Mesenchymal stem cell (in vitro differentiated cells and primary cell): ENCODE data around the gene NTN1.

Source experiments
- DNase-seq: peaks from one replicate; pipeline ENCODE4 v3.0.0-alpha.2; 2013
- H2AFZ ChIP-seq: one replicate; pipeline ENCODE4 v1.6.1; 2013; ENCODE audit warnings: low read depth, mild to moderate bottlenecking, control low read depth, inconsistent platforms, low read length, moderate library complexity
- H2AK5ac ChIP-seq: 2 replicates; pipeline ENCODE4 v1.6.1; 2013; ENCODE audit warnings: low read length, moderate library complexity, mild to moderate bottlenecking, inconsistent platforms; ENCODE audit not compliant: severe bottlenecking
- H2BK120ac ChIP-seq: one replicate; pipeline ENCODE4 v1.6.1; 2013; ENCODE audit warnings: low read depth, mild to moderate bottlenecking, inconsistent platforms, low read length, moderate library complexity
- H2BK12ac ChIP-seq, 2 experiments: one replicate each; pipeline ENCODE4 v1.6.1; 2013; ENCODE audit warnings: inconsistent platforms in 2 of 2, low read length in 2 of 2, mild to moderate bottlenecking in 2 of 2, moderate library complexity in 2 of 2, control low read depth in 1 of 2
- H2BK15ac ChIP-seq: one replicate; pipeline ENCODE4 v1.6.1; 2013; ENCODE audit warnings: mild to moderate bottlenecking, low read depth, inconsistent platforms; ENCODE audit not compliant: poor library complexity, severe bottlenecking
- H2BK5ac ChIP-seq: 2 replicates; pipeline ENCODE4 v1.6.1; 2013; ENCODE audit warnings: low read depth, mild to moderate bottlenecking, low read length, control low read depth, inconsistent platforms; ENCODE audit not compliant: poor library complexity, severe bottlenecking
- H3K14ac ChIP-seq, 2 experiments: one replicate each; pipeline ENCODE4 v1.6.1; 2013; ENCODE audit warnings: inconsistent platforms in 2 of 2, low read length in 2 of 2, control low read depth in 1 of 2, mild to moderate bottlenecking in 1 of 2, moderate library complexity in 1 of 2
- H3K18ac ChIP-seq, 2 experiments: one replicate each; pipeline ENCODE4 v1.6.1; 2013; ENCODE audit warnings: inconsistent platforms in 2 of 2, low read length in 2 of 2, control low read depth in 1 of 2, low read depth in 1 of 2, mild to moderate bottlenecking in 1 of 2
- H3K23ac ChIP-seq, 2 experiments: one replicate each; pipeline ENCODE4 v1.6.1; 2013; ENCODE audit warnings: inconsistent platforms in 2 of 2, low read length in 2 of 2, mild to moderate bottlenecking in 2 of 2, moderate library complexity in 2 of 2, control low read depth in 1 of 2
- H3K27ac ChIP-seq: 2 replicates; pipeline ENCODE4 v1.5.1; 2013; ENCODE audit warnings: mild to moderate bottlenecking, moderate library complexity, low read length, control low read depth, inconsistent platforms; ENCODE audit not compliant: poor library complexity, severe bottlenecking
- H3K27me3 ChIP-seq, 2 experiments: 2 replicates each; pipeline versions ENCODE4 v1.6.1 to v1.7.0; 2013; ENCODE audit warnings: low read length in 2 of 2, mild to moderate bottlenecking in 2 of 2, moderate library complexity in 2 of 2, control low read depth in 1 of 2, inconsistent platforms in 1 of 2; ENCODE audit not compliant: control insufficient read depth in 1 of 2, insufficient read depth in 1 of 2
- H3K36me3 ChIP-seq, 2 experiments: 2 replicates each; pipeline versions ENCODE4 v1.6.1 to v1.7.0; 2013; ENCODE audit warnings: low read length in 2 of 2, control low read depth in 1 of 2, inconsistent platforms in 1 of 2, low read depth in 1 of 2, mild to moderate bottlenecking in 1 of 2; ENCODE audit not compliant: insufficient read depth in 2 of 2, control insufficient read depth in 1 of 2
- H3K4ac ChIP-seq, 2 experiments: one replicate each; pipeline ENCODE4 v1.6.1; 2013; ENCODE audit warnings: inconsistent platforms in 2 of 2, low read length in 2 of 2, mild to moderate bottlenecking in 2 of 2, moderate library complexity in 2 of 2, control low read depth in 1 of 2, low read depth in 1 of 2
- H3K4me1 ChIP-seq: 2 replicates; pipeline ENCODE4 v1.6.1; 2013; ENCODE audit warnings: low read depth, low read length, control low read depth; ENCODE audit not compliant: control insufficient read depth, insufficient read depth
- H3K4me2 ChIP-seq: 2 replicates; pipeline ENCODE4 v1.6.1; 2013; ENCODE audit warnings: low read length, mild to moderate bottlenecking, inconsistent platforms; ENCODE audit not compliant: poor library complexity, severe bottlenecking
- H3K4me3 ChIP-seq, 2 experiments: 2 replicates each; pipeline versions ENCODE4 v1.5.1 to v1.7.0; 2013; ENCODE audit warnings: low read length in 2 of 2, mild to moderate bottlenecking in 2 of 2, control low read depth in 1 of 2, low read depth in 1 of 2; ENCODE audit not compliant: insufficient read depth in 1 of 2
- H3K79me1 ChIP-seq: replicated peaks from 2 replicates; pipeline ENCODE4 v1.6.1; 2013; ENCODE audit warnings: mild to moderate bottlenecking, control low read depth, low read length, inconsistent platforms; ENCODE audit not compliant: poor library complexity, severe bottlenecking
- H3K9ac ChIP-seq: 2 replicates; pipeline ENCODE4 v1.7.0; 2013; ENCODE audit warnings: mild to moderate bottlenecking, low read length, moderate library complexity
- H3K9me3 ChIP-seq: 2 replicates; pipeline ENCODE4 v1.7.0; 2013; ENCODE audit warnings: mild to moderate bottlenecking, low read length; ENCODE audit not compliant: control insufficient read depth
- H4K8ac ChIP-seq: one replicate; pipeline ENCODE4 v1.6.1; 2013; ENCODE audit warnings: inconsistent platforms, mild to moderate bottlenecking, low read length, moderate library complexity
- H4K91ac ChIP-seq: one replicate; pipeline ENCODE4 v1.6.1; 2013; ENCODE audit warnings: mild to moderate bottlenecking, low read length, inconsistent platforms
- WGBS: methylation state at CpG from one replicate; pipeline ENCODE4 v1.1.7; 2013; ENCODE audit warnings: mixed read lengths; 5-methylcytosine and 5-hydroxymethylcytosine counted together

Gene NTN1

GRCh38 chr17:9224485-9224884 lies 203.2 kb downstream of the NTN1 start:
- H3K4ac ChIP-seq: no peak overlapping the region
- DNase-seq: no peak
- 94% methylated on average over 7 of the region's 7 CpGs for WGBS
- no peak overlapping the region for H2BK15ac ChIP-seq
- no peak overlapping the region for H3K4me2 ChIP-seq
- no peak overlapping the region for H4K8ac ChIP-seq
- no peaks in the 10 kb centered on the region for H3K79me1 ChIP-seq
- no peak overlapping the region for H2BK120ac ChIP-seq
- no peak overlapping the region for H2AK5ac ChIP-seq
- H3K23ac ChIP-seq: no peak overlapping the region
- no peak overlapping the region for H3K4me3 ChIP-seq
- peaks cover 0 to 1% of the 10 kb centered on the region in 2 experiments for H3K27me3 ChIP-seq
- H3K14ac ChIP-seq: no peak overlapping the region
- H3K9me3 ChIP-seq: no peaks in the 10 kb centered on the region
- no peak overlapping the region for H2AFZ ChIP-seq
- H3K4me1 ChIP-seq: peaks cover 9% of the 10 kb centered on the region
- H2BK5ac ChIP-seq: no peak overlapping the region
- H4K91ac ChIP-seq: no peak overlapping the region
- no peak overlapping the region for H2BK12ac ChIP-seq
- H3K9ac ChIP-seq: no peak overlapping the region
- H3K18ac ChIP-seq: no peak overlapping the region
- H3K27ac ChIP-seq: no peak overlapping the region
- no peaks in the 10 kb centered on the region for H3K36me3 ChIP-seq

GRCh38 chr17:9225305-9226101 lies 204.2 kb downstream of the NTN1 start:
- no peak overlapping the region for H3K14ac ChIP-seq
- no peak overlapping the region for H2BK15ac ChIP-seq
- H3K18ac ChIP-seq: no peak overlapping the region
- H3K4me3 ChIP-seq: no peak overlapping the region
- no peak overlapping the region for H4K91ac ChIP-seq
- H2AFZ ChIP-seq: no peak overlapping the region
- peaks cover 12% of the 10 kb centered on the region for H3K4me1 ChIP-seq
- H3K9ac ChIP-seq: no peak overlapping the region
- H3K79me1 ChIP-seq: no peaks in the 10 kb centered on the region
- no peak overlapping the region for H4K8ac ChIP-seq
- no peak overlapping the region for H3K23ac ChIP-seq
- H2BK120ac ChIP-seq: no peak overlapping the region
- H2AK5ac ChIP-seq: no peak overlapping the region
- peaks cover 0 to 9% of the 10 kb centered on the region in 2 experiments for H3K27me3 ChIP-seq
- no peak overlapping the region for H3K27ac ChIP-seq
- H3K36me3 ChIP-seq: no peaks in the 10 kb centered on the region
- H2BK5ac ChIP-seq: no peak overlapping the region
- no peaks in the 10 kb centered on the region for H3K9me3 ChIP-seq
- no peak overlapping the region for H3K4ac ChIP-seq
- H3K4me2 ChIP-seq: no peak overlapping the region
- no peak overlapping the region for H2BK12ac ChIP-seq
- DNase-seq: no peak
- WGBS: 53% methylated on average over 31 of the region's 32 CpGs

- H2AFZ ChIP-seq: no peak overlapping the region
- H2BK120ac ChIP-seq: no peak overlapping the region
- H3K14ac ChIP-seq: no peak overlapping the region
- no peak overlapping the region for H3K9ac ChIP-seq
- H2BK12ac ChIP-seq: no peak overlapping the region
- WGBS: 89% methylated on average over 32 of the region's 34 CpGs
- no peak overlapping the region for H4K91ac ChIP-seq
- no peak overlapping the region for H4K8ac ChIP-seq
- no peaks in the 10 kb centered on the region for H3K79me1 ChIP-seq
- no peak overlapping the region for H3K23ac ChIP-seq
- no peak overlapping the region for H3K4ac ChIP-seq
- H3K27me3 ChIP-seq: peaks cover 0 to 9% of the 10 kb centered on the region in 2 experiments
- H3K4me1 ChIP-seq: peaks cover 12% of the 10 kb centered on the region
- no peak for DNase-seq
- no peaks in the 10 kb centered on the region for H3K36me3 ChIP-seq
- H3K4me3 ChIP-seq: no peak overlapping the region
- H3K18ac ChIP-seq: no peak overlapping the region
- no peak overlapping the region for H3K4me2 ChIP-seq
- H3K27ac ChIP-seq: no peak overlapping the region
- no peak overlapping the region for H2BK5ac ChIP-seq
- no peak overlapping the region for H2AK5ac ChIP-seq
- no peak overlapping the region for H2BK15ac ChIP-seq
- H3K9me3 ChIP-seq: no peaks in the 10 kb centered on the region
These were observed 205.0 kb downstream of the NTN1 start for GRCh38 chr17:9226130-9226793.

- Histone ChIP-seq H4K91ac (no peak overlapping the region), H2BK12ac (no peak overlapping the region), H3K79me1 (no peaks in the 10 kb centered on the region), H3K9me3 (no peaks in the 10 kb centered on the region), H2AFZ (no peak overlapping the region), H3K4ac (no peak overlapping the region), H3K27ac (no peak overlapping the region), H2BK120ac (no peak overlapping the region), H3K36me3 (no peaks in the 10 kb centered on the region), H3K23ac (no peak overlapping the region), H3K14ac (no peak overlapping the region), H3K4me2 (no peak overlapping the region), H3K4me1 (peaks cover 12% of the 10 kb centered on the region), H2AK5ac (no peak overlapping the region), H2BK5ac (no peak overlapping the region), H3K27me3 (peaks cover 0 to 9% of the 10 kb centered on the region in 2 experiments), H2BK15ac (no peak overlapping the region), H3K9ac (no peak overlapping the region), H3K18ac (no peak overlapping the region), H4K8ac (no peak overlapping the region), H3K4me3 (no peak overlapping the region)
- WGBS: 60% methylated on average over 14 of the region's 14 CpGs
- DNase-seq: no peak
These were observed 205.5 kb downstream of the NTN1 start for GRCh38 chr17:9226794-9227135.
